Neural cell (in vitro differentiated cells): Measurements from ENCODE around the gene ARL3. TPM values are rescaled to one million over a fixed set of nuclear protein-coding genes. Genes with fewer than 3 reads are reported as not detected.

Experiments used
- H2AFZ ChIP-seq: fragments of 200-600, 300-800 bp; sonication (generic), shearing (Covaris generic); 2 replicates; pipeline ENCODE4 v1.6.0; 2014; ENCODE audit warnings: low read depth, mild to moderate bottlenecking, antibody characterized with exemption, low read length, moderate library complexity
- H3F3A ChIP-seq: fragments of 200-600 bp; shearing (Covaris generic); 2 replicates; pipeline ENCODE4 v1.6.1; 2016; ENCODE audit warnings: mild to moderate bottlenecking, moderate library complexity, mixed read lengths, antibody characterized with exemption, low read length; ENCODE audit not compliant: insufficient read depth, poor library complexity, severe bottlenecking
- H3K27ac ChIP-seq: fragments of 200-600, 300-800 bp; sonication (generic), shearing (Covaris generic); 2 replicates; pipeline ENCODE4 v1.5.1; 2014; ENCODE audit warnings: mild to moderate bottlenecking, low read length, moderate library complexity
- H3K27me3 ChIP-seq: fragments of 300-800, 200-600 bp; sonication (generic), shearing (Covaris generic); 2 replicates; pipeline ENCODE4 v1.6.0; 2014; ENCODE audit warnings: mild to moderate bottlenecking, low read depth, low read length, moderate library complexity; ENCODE audit not compliant: insufficient read depth
- H3K36me3 ChIP-seq: fragments of 300-800, 200-600 bp; sonication (generic), shearing (Covaris generic); 2 replicates; pipeline ENCODE4 v1.5.1; 2014; ENCODE audit warnings: mild to moderate bottlenecking, antibody characterized with exemption, low read length, moderate library complexity; ENCODE audit not compliant: insufficient read depth
- H3K4me2 ChIP-seq: fragments of 300-800, 200-600 bp; sonication (generic), shearing (Covaris generic); 2 replicates; pipeline ENCODE4 v1.6.0; 2014; ENCODE audit warnings: mild to moderate bottlenecking, low read length
- H3K4me3 ChIP-seq: fragments of 300-800, 200-600 bp; sonication (generic), shearing (Covaris generic); 2 replicates; pipeline ENCODE4 v1.5.1; 2014; ENCODE audit warnings: mild to moderate bottlenecking, low read length, moderate library complexity
- H3K79me2 ChIP-seq: fragments of 200-600 bp; shearing (Covaris generic); replicated peaks from 2 replicates; pipeline ENCODE4 v1.6.0; 2014; ENCODE audit warnings: mild to moderate bottlenecking, low read length, moderate library complexity; ENCODE audit not compliant: insufficient read depth
- H3K9ac ChIP-seq: fragments of 300-800, 200-600 bp; sonication (generic), shearing (Covaris generic); 2 replicates; pipeline ENCODE4 v1.6.1; 2016; ENCODE audit warnings: mild to moderate bottlenecking, low read length, mixed read lengths
- H3K9me2 ChIP-seq: fragments of 200-600 bp; shearing (Covaris generic); 2 replicates; pipeline ENCODE4 v1.6.1; 2016; ENCODE audit warnings: mild to moderate bottlenecking, low read length, mixed read lengths; ENCODE audit not compliant: insufficient read depth
- H3K9me3 ChIP-seq: fragments of 200-600, 300-800 bp; sonication (generic), shearing (Covaris generic); 2 replicates; pipeline ENCODE4 v1.6.1; 2016; ENCODE audit warnings: mild to moderate bottlenecking, mixed run types, low read length, moderate library complexity, mixed read lengths
- H4K20me1 ChIP-seq: fragments of 200-600 bp; shearing (Covaris generic); 2 replicates; pipeline ENCODE4 v1.6.1; 2016; ENCODE audit warnings: mild to moderate bottlenecking, mixed run types; ENCODE audit not compliant: insufficient read depth
- CTCF ChIP-seq: fragments of 450-650 bp; IDR thresholded peaks from 2 replicates; pipeline ENCODE4 v1.5.1; 2014; ENCODE audit warnings: antibody characterized with exemption, mild to moderate bottlenecking, moderate library complexity; ENCODE audit not compliant: poor library complexity, severe bottlenecking
- EP300 ChIP-seq: fragments of 450-650 bp; conservative IDR thresholded peaks from 2 replicates; pipeline ENCODE4 v1.6.1; 2014; ENCODE audit warnings: antibody characterized with exemption, mild to moderate bottlenecking, moderate library complexity; ENCODE audit not compliant: poor library complexity, severe bottlenecking
- EZH2 ChIP-seq: fragments of 200-600, 300-800 bp; shearing (Covaris generic), sonication (generic); IDR thresholded peaks from 2 replicates; pipeline ENCODE4 v1.6.1; 2014; ENCODE audit warnings: antibody characterized with exemption, low read length, borderline replicate concordance, mild to moderate bottlenecking; ENCODE audit not compliant: insufficient read depth, poor library complexity, severe bottlenecking
- MXI1 ChIP-seq: fragments of 450-650 bp; conservative IDR thresholded peaks from 2 replicates; pipeline ENCODE4 v1.6.1; 2014; ENCODE audit warnings: antibody characterized with exemption, mild to moderate bottlenecking; ENCODE audit not compliant: poor library complexity, severe bottlenecking
- POLR2AphosphoS5 ChIP-seq: IDR thresholded peaks from 2 replicates; pipeline ENCODE4 v1.6.1; 2012
- RAD21 ChIP-seq: fragments of 450-650 bp; conservative IDR thresholded peaks from 2 replicates; pipeline ENCODE4 v1.6.1; 2014; ENCODE audit warnings: antibody characterized with exemption, mild to moderate bottlenecking, moderate library complexity
- SMC3 ChIP-seq: fragments of 450-650 bp; conservative IDR thresholded peaks from 2 replicates; pipeline ENCODE4 v1.6.1; 2014; ENCODE audit warnings: antibody characterized with exemption, mild to moderate bottlenecking, moderate library complexity; ENCODE audit not compliant: poor library complexity
- TAF1 ChIP-seq: IDR thresholded peaks from 2 replicates; pipeline ENCODE4 v1.6.1; 2012; ENCODE audit warnings: low read depth
- polyA plus RNA-seq: library from polyadenylated mRNA; depleted of rRNA; stranded (reverse); fragments of >200 nt; gene quantifications from 2 replicates; pipeline ENCODE4 v1.2.3, GENCODE V29; 2014
- TF ChIP-seq, protein P1 (sequence below): IDR thresholded peaks from 2 replicates; pipeline ENCODE4 v1.6.1; 2012; ENCODE audit warnings: borderline replicate concordance

ARL3 gene
- polyA plus RNA-seq, 1 donor from 2014 or later, result 56.0 TPM

- Histone ChIP-seq H3K27me3 (no peaks in the 10 kb centered on the region), H3K9me3 (no peaks in the 10 kb centered on the region), H3K36me3 (no peaks in the 10 kb centered on the region), H3K4me3 (no peak overlapping the region), H4K20me1 (no peaks in the 10 kb centered on the region), H2AFZ (no peak overlapping the region), H3K9ac (no peak overlapping the region), H3K27ac (no peak overlapping the region), H3K4me2 (no peak overlapping the region), H3K79me2 (peaks cover 40% of the 10 kb centered on the region), H3K9me2 (no peaks in the 10 kb centered on the region), H3F3A (no peaks in the 10 kb centered on the region)
- TF ChIP-seq POLR2AphosphoS5, result no peak
These were observed 9.3 kb downstream of the ARL3 start for GRCh38 chr10:102704915-102705314.

DNA sequence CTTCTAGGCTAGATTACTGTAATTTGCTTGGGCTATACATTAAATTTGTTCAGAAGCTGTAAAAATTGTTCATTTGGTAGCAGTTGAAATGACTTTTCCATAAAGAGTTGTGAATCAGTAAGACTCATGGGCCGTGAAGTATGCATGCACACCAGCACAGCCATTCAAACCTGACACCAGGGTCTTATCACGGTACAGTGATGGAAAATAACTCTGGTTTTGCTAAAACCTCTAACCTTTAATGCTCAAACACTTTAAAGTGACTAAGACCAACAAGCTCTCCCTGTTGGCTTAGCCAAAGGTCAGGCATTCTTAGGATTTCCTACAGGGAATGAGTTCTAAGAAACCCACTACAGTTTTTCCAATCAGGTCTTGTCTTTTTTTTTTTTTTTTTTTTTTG, 11.5 kb downstream of the ARL3 start:
- Histone ChIP-seq H3F3A (no peaks in the 10 kb centered on the region), H3K27ac (no peak overlapping the region), H3K4me2 (no peak overlapping the region), H3K79me2 (peaks cover 24% of the 10 kb centered on the region), H3K9me3 (no peaks in the 10 kb centered on the region), H3K9ac (no peak overlapping the region), H3K9me2 (no peaks in the 10 kb centered on the region), H3K4me3 (no peak overlapping the region), H3K36me3 (no peaks in the 10 kb centered on the region), H3K27me3 (no peaks in the 10 kb centered on the region), H4K20me1 (no peaks in the 10 kb centered on the region), H2AFZ (no peak overlapping the region)
- no peak for TF ChIP-seq MXI1
- TF ChIP-seq SMC3, result no peak
- TF ChIP-seq EP300, result no peak
- TF ChIP-seq, protein P1, sequence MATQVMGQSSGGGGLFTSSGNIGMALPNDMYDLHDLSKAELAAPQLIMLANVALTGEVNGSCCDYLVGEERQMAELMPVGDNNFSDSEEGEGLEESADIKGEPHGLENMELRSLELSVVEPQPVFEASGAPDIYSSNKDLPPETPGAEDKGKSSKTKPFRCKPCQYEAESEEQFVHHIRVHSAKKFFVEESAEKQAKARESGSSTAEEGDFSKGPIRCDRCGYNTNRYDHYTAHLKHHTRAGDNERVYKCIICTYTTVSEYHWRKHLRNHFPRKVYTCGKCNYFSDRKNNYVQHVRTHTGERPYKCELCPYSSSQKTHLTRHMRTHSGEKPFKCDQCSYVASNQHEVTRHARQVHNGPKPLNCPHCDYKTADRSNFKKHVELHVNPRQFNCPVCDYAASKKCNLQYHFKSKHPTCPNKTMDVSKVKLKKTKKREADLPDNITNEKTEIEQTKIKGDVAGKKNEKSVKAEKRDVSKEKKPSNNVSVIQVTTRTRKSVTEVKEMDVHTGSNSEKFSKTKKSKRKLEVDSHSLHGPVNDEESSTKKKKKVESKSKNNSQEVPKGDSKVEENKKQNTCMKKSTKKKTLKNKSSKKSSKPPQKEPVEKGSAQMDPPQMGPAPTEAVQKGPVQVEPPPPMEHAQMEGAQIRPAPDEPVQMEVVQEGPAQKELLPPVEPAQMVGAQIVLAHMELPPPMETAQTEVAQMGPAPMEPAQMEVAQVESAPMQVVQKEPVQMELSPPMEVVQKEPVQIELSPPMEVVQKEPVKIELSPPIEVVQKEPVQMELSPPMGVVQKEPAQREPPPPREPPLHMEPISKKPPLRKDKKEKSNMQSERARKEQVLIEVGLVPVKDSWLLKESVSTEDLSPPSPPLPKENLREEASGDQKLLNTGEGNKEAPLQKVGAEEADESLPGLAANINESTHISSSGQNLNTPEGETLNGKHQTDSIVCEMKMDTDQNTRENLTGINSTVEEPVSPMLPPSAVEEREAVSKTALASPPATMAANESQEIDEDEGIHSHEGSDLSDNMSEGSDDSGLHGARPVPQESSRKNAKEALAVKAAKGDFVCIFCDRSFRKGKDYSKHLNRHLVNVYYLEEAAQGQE, result no peak
- TF ChIP-seq CTCF, result no peak

DNA sequence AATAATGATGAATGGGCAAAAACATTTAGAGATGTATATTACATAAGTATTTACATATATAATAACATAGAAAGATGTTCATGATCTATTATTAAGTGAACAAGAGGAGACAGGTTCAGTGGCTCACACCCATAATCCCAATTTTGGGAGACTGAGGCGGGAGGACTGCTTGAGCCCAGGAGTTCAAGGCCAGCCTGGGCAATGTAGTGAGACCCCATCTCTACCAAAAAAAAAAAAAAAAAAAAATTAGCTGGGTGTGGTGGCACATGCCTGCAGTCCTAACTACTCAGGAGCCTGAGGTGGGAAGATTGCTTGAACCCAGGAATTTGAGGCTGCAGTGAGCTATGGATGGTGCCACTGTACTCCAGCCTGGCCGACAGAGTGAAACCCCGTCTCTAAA, 12.4 kb downstream of the ARL3 start:
- no peaks in the 10 kb centered on the region for H4K20me1 ChIP-seq
- H3F3A ChIP-seq, result no peaks in the 10 kb centered on the region
- no peaks in the 10 kb centered on the region for H3K9me2 ChIP-seq
- no peaks in the 10 kb centered on the region for H3K27me3 ChIP-seq
- no peaks in the 10 kb centered on the region for H3K36me3 ChIP-seq
- H3K9ac ChIP-seq, result no peak overlapping the region
- H3K4me2 ChIP-seq, result no peak overlapping the region
- no peak overlapping the region for H3K4me3 ChIP-seq
- TF ChIP-seq EP300 (no peak), RAD21 (no peak), MXI1 (no peak), EZH2 (no peak), POLR2AphosphoS5 (no peak), TAF1 (no peak), CTCF (no peak), SMC3 (no peak)
- TF ChIP-seq, protein P1, result no peak
- no peak overlapping the region for H2AFZ ChIP-seq
- peaks cover 15% of the 10 kb centered on the region for H3K79me2 ChIP-seq
- no peak overlapping the region for H3K27ac ChIP-seq
- no peaks in the 10 kb centered on the region for H3K9me3 ChIP-seq
